Hepatocyte (in vitro differentiated cells): ENCODE results near the gene ARHGAP26.

Experiments used
- EZH2phosphoT487 ChIP-seq: fragments of 200-600 bp; sonication (generic); IDR thresholded peaks from one replicate; pipeline ENCODE4 v1.6.1; 2018; ENCODE audit warnings: antibody characterized with exemption, mild to moderate bottlenecking, low read depth, moderate library complexity; ENCODE audit not compliant: unreplicated experiment, severe bottlenecking
- TF ChIP-seq, protein P1 (sequence below): fragments of 200-600 bp; sonication (generic); IDR thresholded peaks from 2 replicates; pipeline ENCODE4 v1.5.1; 2016; ENCODE audit warnings: antibody characterized with exemption, mild to moderate bottlenecking; ENCODE audit not compliant: poor library complexity

DNA sequence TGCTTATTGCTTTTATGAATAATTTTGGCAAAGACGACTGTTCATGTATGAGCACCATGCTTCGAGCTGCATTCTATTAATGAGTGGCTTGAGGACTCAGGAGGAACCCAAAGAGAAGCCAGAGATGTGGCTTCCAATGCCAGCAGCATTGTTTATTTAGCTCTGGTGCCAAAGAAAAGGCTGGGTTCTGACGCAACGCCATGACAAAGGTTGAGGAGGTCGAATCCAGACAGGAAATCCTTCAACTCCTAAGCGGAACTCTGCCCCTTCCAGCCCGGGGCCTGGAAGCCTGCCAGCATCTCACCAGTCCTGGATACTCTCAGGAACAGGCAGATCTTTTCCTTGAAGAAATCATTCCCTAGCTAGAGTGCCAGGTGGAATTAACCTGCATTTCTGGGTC, 104.4 kb downstream of the ARHGAP26 start:
- TF ChIP-seq, protein P1, sequence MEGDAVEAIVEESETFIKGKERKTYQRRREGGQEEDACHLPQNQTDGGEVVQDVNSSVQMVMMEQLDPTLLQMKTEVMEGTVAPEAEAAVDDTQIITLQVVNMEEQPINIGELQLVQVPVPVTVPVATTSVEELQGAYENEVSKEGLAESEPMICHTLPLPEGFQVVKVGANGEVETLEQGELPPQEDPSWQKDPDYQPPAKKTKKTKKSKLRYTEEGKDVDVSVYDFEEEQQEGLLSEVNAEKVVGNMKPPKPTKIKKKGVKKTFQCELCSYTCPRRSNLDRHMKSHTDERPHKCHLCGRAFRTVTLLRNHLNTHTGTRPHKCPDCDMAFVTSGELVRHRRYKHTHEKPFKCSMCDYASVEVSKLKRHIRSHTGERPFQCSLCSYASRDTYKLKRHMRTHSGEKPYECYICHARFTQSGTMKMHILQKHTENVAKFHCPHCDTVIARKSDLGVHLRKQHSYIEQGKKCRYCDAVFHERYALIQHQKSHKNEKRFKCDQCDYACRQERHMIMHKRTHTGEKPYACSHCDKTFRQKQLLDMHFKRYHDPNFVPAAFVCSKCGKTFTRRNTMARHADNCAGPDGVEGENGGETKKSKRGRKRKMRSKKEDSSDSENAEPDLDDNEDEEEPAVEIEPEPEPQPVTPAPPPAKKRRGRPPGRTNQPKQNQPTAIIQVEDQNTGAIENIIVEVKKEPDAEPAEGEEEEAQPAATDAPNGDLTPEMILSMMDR: no peak
- TF ChIP-seq EZH2phosphoT487: no peak
